Activated naive CD8-positive, alpha-beta T cell treated with anti-CD3 and anti-CD28 coated beads, Interleukin-2, amount 10 ng/mL, durations not matched to agents 7 days and 5 days (primary cell): ENCODE measurements around the gene CNOT1. TPM values are rescaled to one million over a fixed set of nuclear protein-coding genes. Genes with fewer than 3 reads are reported as not detected.
"Not testable (repeated sequence)": the region's sequence is repeated elsewhere in the genome, so short reads cannot be mapped to it uniquely, and the experiment has no call there.

Experiments
- ATAC-seq: fragments of 150-1000 bp; cut with Tn5 transposase; one replicate; pipeline ENCODE4 v1.10.0; 2021; ENCODE audit warnings: low read depth, moderate library complexity
- POLR2A ChIA-PET: fragments of 350-600 bp; sonication (Branson Sonifier 250); formaldehyde crosslinking; loops from one replicate; lab custom pipeline; 2021; ENCODE audit warnings: antibody characterized with exemption; lab: Charles Lee
- DNase-seq: peaks from one replicate; pipeline ENCODE4 v3.0.0; 2021
- H3K27ac Mint-ChIP-seq: one replicate; pipeline ENCODE4 v1.8.0; 2022; ENCODE audit warnings: mild to moderate bottlenecking, mixed read lengths
- H3K27me3 Mint-ChIP-seq: one replicate; pipeline ENCODE4 v1.8.0; 2022; ENCODE audit warnings: mild to moderate bottlenecking, moderate library complexity, mixed read lengths
- H3K36me3 Mint-ChIP-seq: one replicate; pipeline ENCODE4 v1.8.0; 2021; ENCODE audit warnings: mild to moderate bottlenecking, mixed read lengths
- H3K4me1 Mint-ChIP-seq: one replicate; pipeline ENCODE4 v1.8.0; 2021; ENCODE audit warnings: mixed read lengths
- H3K4me3 Mint-ChIP-seq: one replicate; pipeline ENCODE4 v1.8.0; 2022; ENCODE audit warnings: mild to moderate bottlenecking, moderate library complexity, mixed read lengths
- H3K9me3 Mint-ChIP-seq: one replicate; pipeline ENCODE4 v1.8.0; 2021; ENCODE audit warnings: mixed read lengths
- total RNA-seq, 2 experiments: library from RNA; stranded (reverse); gene quantifications; one replicate each; pipeline ENCODE4 v1.2.3, GENCODE V29; 2021

CNOT1 gene
- total RNA-seq, 2 experiments from 2014 or later, result 242 to 249 TPM

DNA sequence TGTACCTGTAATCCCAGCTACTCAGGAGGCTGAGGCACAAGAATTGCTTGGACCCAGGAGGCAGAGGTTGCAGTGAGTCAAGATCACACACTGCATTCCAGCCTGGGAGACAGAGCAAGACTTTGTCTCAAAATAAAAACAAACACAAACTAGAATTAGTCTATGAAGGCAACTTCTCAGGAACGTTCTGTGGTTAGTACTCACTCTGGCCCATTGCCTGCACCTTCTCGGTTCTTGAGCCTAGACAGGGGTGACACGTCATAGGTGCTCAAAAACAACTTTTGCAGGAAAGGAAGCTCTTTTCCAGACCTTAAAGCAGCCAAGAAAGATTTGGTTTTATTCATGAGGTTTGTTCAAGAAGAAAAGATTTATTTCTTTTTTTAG lies 22.3 kb upstream of the CNOT1 start:
- no peaks in the 10 kb centered on the region for H3K27me3 Mint-ChIP-seq
- no peak overlapping the region for H3K27ac Mint-ChIP-seq
- no peak for ATAC-seq
- no peaks in the 10 kb centered on the region for H3K36me3 Mint-ChIP-seq
- H3K9me3 Mint-ChIP-seq, result no peaks in the 10 kb centered on the region
- no peak for DNase-seq
- no peak overlapping the region for H3K4me3 Mint-ChIP-seq
- POLR2A ChIA-PET, result no interaction called here
- H3K4me1 Mint-ChIP-seq, result no peaks in the 10 kb centered on the region

DNA sequence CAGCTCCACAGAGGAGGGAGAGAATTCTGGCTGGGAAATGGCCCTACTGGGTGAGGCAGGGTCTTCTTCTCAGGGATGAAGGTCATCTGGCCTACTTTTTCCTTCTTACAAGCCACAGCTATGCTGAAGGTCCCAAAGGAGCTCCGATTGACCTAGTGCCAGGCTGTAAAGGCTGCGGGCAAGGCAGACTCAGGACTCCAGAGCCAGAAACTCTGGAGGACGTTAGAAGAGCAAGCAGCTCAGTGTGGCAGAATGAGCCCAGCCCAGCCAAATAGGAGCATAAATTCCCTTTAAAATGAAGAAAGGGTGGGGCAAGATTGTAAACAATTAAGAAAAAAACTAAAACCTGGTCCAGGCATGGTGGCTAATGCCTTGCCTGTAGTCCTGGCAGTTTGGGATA lies 20.1 kb upstream of the CNOT1 start:
- no peaks in the 10 kb centered on the region for H3K9me3 Mint-ChIP-seq
- H3K27ac Mint-ChIP-seq, result no peak overlapping the region
- DNase-seq, result no peak
- POLR2A ChIA-PET, result no interaction called here
- no peak overlapping the region for H3K4me3 Mint-ChIP-seq
- H3K36me3 Mint-ChIP-seq, result no peaks in the 10 kb centered on the region
- H3K4me1 Mint-ChIP-seq, result no peaks in the 10 kb centered on the region
- no peak for ATAC-seq
- H3K27me3 Mint-ChIP-seq, result no peaks in the 10 kb centered on the region

DNA sequence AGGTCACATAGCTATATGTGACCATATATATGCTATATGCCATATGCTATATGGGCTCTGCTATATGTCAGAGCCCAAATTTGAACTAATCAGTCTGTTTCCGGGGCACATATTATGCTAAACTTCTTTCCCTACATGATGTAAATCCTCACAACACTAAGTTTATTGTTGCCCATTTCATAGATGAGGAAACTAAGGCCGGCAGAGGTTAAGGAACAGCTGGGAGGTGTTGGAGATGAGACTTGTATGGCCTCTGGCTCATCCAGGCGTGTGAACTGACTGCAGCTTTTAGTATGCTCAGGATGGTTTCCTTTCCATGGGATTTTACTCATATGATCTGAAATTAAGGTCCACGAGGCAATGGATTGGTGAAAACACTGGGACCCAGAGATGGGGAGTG lies 17.5 kb upstream of the CNOT1 start:
- no peak for DNase-seq
- no peak for ATAC-seq
- no peak overlapping the region for H3K27ac Mint-ChIP-seq
- no peaks in the 10 kb centered on the region for H3K27me3 Mint-ChIP-seq
- H3K4me3 Mint-ChIP-seq, result no peak overlapping the region
- no peaks in the 10 kb centered on the region for H3K9me3 Mint-ChIP-seq
- H3K36me3 Mint-ChIP-seq, result no peaks in the 10 kb centered on the region
- no peaks in the 10 kb centered on the region for H3K4me1 Mint-ChIP-seq
- POLR2A ChIA-PET, result interaction anchor here (1.2 kb wide), 1 partner anchor 19 kb away, joined by 3 read pairs; no protein-coding TSS in a partner anchor

DNA sequence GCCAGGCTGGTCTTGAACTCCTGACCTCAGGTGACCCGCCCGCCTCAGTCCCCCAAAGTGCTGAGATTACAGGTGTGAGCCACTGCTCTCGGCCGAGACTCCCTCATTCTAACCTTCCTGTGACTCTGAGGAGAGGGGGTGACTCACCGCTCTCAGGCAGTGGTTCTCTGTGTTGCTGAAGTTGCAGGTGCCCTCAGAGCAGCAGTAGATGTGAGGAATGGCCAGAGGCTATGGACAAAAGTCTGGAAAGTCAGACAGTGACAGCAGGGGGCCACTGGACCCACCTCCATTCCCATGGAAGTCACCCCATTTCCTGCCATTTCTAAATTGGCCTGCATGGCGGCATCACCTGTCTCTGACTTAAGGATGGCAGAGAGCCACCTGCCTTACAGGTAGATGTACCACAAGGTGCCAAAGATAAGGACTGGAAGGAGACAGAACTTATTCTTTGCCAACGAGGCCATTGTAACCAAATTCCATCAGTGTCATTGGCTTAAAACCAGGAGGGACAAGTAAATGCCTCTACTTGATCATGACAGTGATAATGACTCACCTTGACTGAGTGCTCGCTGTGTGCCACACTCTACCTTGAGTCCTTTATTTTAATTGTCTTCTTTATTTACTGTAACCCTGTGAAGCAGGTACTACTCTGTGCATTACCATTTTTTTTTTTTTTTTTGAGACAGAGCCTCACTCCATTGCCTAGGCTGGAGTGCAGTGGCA lies 15.3 kb upstream of the CNOT1 start:
- POLR2A ChIA-PET, result no interaction called here
- DNase-seq (no peak), ATAC-seq (no peak)
- H3K4me1 Mint-ChIP-seq, result no peaks in the 10 kb centered on the region
- no peaks in the 10 kb centered on the region for H3K36me3 Mint-ChIP-seq
- no peak overlapping the region for H3K4me3 Mint-ChIP-seq
- peaks cover under 1% of the 10 kb centered on the region for H3K27me3 Mint-ChIP-seq
- H3K27ac Mint-ChIP-seq, result no peak overlapping the region
- no peaks in the 10 kb centered on the region for H3K9me3 Mint-ChIP-seq

DNA sequence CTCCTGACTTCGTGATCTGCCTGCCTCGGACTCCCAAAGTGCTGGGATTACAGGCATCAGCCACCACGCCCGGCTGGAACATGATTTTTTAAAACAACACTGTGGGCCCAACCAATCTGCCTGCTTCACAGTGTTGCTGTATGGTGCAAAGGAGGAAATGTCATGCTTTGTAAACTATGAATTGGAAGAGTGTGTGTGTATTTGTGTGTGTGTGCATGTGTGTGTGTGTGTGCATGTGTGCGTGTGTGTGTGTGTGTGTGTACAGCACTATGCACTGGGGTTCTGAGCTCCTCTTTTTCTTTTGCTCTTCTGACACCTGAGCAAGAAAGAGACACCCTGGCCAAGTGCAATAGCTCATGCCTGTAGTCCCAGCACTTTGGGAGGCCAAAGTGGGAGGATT lies 14.5 kb upstream of the CNOT1 start:
- H3K27me3 Mint-ChIP-seq, result peaks cover 5% of the 10 kb centered on the region
- POLR2A ChIA-PET, result no interaction called here
- no peak overlapping the region for H3K27ac Mint-ChIP-seq
- ATAC-seq (no peak), DNase-seq (no peak)
- no peak overlapping the region for H3K4me3 Mint-ChIP-seq
- no peaks in the 10 kb centered on the region for H3K4me1 Mint-ChIP-seq
- no peaks in the 10 kb centered on the region for H3K9me3 Mint-ChIP-seq
- H3K36me3 Mint-ChIP-seq, result no peaks in the 10 kb centered on the region

DNA sequence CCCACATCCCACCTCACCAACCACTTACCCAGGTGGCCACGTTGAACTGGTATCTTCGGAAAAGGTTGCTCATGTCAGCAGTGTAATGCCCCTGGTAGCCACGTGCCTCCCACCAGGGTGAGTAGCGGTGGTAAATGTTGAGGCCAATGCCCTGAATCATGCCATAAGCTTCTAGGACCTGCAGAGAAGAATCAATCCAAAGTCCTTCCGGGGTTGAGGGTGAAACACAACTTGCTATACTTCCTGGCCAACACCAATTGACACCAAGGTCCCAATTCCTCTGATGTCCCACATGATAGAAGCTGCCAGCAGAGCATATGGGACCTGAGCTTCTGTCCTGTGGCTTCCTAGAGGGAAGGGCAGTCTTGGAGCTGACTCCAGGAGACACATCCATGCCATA lies 11.3 kb upstream of the CNOT1 start:
- no peak overlapping the region for H3K4me3 Mint-ChIP-seq
- H3K9me3 Mint-ChIP-seq, result no peaks in the 10 kb centered on the region
- H3K27ac Mint-ChIP-seq, result no peak overlapping the region
- POLR2A ChIA-PET, result interaction anchor here (0.6 kb wide), 1 partner anchor 126 kb away, joined by 3 read pairs; no protein-coding TSS in a partner anchor
- no peaks in the 10 kb centered on the region for H3K36me3 Mint-ChIP-seq
- no peak for ATAC-seq
- DNase-seq, result no peak
- no peaks in the 10 kb centered on the region for H3K4me1 Mint-ChIP-seq
- peaks cover 10% of the 10 kb centered on the region for H3K27me3 Mint-ChIP-seq

DNA sequence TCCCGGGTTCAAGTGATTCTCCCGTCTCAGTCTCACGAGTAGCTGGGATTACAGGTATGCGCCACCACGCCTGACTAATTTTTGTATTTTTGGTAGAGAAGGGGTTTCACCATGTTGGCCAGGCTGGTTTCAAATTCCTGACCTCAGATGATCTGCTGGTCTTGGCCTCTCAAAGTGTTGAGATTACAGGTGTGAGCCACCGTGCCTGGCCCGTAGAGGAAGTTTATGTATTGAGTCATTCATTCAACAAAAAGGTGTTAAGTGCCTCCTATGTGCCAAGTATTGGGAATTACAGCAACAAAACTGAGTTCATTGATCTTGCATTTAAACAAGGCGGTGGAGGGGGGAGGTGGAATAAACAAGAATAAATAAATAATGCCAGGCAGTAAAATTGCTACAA lies 10.2 kb upstream of the CNOT1 start:
- ATAC-seq, result no peak
- Mint-ChIP-seq H3K4me3 (no peak overlapping the region), H3K9me3 (no peaks in the 10 kb centered on the region), H3K36me3 (no peaks in the 10 kb centered on the region), H3K27ac (no peak overlapping the region), H3K4me1 (no peaks in the 10 kb centered on the region), H3K27me3 (peaks cover 10% of the 10 kb centered on the region)
- POLR2A ChIA-PET, result no interaction called here
- no peak for DNase-seq

DNA sequence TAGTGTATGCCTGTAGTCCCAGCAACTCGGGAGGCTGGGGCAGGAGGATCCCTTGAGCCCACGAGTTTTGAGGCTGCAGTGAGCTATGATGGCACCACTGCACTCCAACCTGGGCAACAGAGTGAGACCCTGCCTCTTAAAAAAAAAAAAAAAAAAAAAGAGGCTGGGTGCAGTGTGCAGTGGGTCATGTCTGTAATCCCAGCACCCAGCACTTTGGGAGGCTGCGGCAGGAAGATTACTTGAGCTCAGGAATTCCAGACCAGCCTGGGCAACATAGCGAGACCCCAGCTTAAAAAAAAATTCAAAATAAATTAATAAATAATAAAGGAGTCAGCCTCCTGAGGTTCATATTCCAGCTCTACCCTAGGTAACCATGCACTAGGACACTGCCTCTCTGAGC lies 9.6 kb upstream of the CNOT1 start:
- H3K27me3 Mint-ChIP-seq, result peaks cover 10% of the 10 kb centered on the region
- H3K36me3 Mint-ChIP-seq, result no peaks in the 10 kb centered on the region
- H3K9me3 Mint-ChIP-seq, result no peaks in the 10 kb centered on the region
- DNase-seq (no peak), ATAC-seq (no peak)
- no peaks in the 10 kb centered on the region for H3K4me1 Mint-ChIP-seq
- POLR2A ChIA-PET, result no interaction called here
- no peak overlapping the region for H3K4me3 Mint-ChIP-seq
- H3K27ac Mint-ChIP-seq, result no peak overlapping the region

DNA sequence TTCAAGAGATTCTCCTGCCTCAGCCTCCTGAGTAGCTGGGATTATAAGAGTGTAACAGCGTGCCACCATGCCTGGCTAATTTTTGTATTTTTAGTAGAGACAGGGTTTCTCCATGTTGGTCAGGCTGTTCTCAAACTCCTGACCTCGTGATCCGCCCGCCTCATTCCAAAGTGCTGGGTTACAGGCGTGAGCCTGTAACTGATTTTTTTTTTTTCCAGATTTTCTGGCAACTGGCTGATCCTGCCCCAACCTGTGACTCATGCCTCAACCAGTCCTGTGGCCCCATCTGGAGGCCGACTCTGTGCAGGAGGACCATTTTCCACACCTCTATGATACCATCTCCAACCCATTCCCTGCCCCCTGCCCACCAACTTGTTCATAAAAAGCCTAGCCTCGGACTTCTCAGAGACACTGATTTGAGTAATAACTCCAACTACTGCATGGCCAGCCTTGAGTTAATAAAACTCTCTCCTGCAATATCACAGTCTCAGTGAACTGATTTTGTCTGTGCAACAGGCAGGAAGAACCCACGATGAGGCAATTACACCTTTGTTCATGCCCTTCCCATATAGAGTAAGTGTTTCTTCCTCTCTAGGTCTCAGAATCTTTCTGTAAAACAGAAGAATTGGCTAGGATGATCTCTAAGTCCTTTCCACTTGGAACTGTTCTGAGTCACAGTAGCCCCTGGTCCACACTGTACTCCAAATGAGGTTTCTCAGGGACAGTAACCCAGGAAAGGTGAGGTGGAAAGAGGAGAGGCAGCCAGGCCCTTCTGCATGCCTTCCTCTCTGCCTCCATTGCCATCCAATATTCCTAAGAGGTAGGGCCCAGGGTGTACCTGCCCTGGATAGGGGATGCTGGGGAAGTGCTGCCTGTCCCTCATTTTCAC lies 8.8 kb upstream of the CNOT1 start:
- Mint-ChIP-seq H3K9me3 (no peaks in the 10 kb centered on the region), H3K4me1 (no peaks in the 10 kb centered on the region), H3K27ac (no peak overlapping the region), H3K4me3 (no peak overlapping the region), H3K36me3 (no peaks in the 10 kb centered on the region), H3K27me3 (peaks cover 10% of the 10 kb centered on the region)
- no peak for DNase-seq
- no peak for ATAC-seq
- POLR2A ChIA-PET, result no interaction called here

DNA sequence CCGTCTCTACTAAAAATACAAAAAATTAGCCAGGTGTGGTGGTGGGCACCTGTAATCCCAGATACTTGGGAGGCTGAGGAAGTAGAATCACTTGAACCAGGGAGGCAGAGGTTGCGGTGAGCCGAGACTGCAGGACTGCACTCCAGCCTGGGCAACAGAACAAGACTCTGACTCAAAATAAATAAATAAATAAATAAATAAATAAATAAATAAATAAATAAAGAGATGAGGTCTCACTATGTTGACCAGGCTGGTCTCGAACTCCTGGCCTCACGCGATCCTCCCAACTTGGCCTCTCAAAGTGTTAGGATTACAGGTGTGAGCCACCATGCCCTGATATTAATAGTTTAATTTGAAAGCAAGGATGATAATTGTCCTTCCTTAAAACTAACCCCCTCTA lies 7.4 kb upstream of the CNOT1 start:
- H3K9me3 Mint-ChIP-seq, H3K4me1 Mint-ChIP-seq, H3K36me3 Mint-ChIP-seq, DNase-seq, H3K4me3 Mint-ChIP-seq, ATAC-seq, POLR2A ChIA-PET, H3K27ac Mint-ChIP-seq: not testable (repeated sequence)
- peaks cover 10% of the 10 kb centered on the region for H3K27me3 Mint-ChIP-seq

DNA sequence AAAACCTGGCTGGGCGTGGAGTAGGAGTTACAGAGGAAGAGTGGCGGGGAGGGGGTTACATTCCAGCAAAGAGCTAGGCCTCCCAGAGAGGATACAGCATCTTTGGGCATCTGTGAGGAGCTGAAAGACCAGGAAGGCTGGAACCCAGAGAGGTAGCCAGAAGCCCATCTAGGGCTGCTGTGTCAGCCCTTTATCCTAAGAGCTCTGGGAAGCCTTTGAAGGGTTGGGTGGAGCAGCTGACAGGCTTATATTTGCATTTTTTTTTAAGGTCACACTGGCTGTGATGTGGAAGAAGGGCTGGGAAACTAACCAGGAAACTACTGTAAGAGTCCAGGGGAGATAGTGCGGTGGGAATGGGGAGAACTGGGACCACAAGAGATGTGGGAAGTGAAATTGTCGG lies 6.8 kb upstream of the CNOT1 start:
- no peak overlapping the region for H3K27ac Mint-ChIP-seq
- no peak for ATAC-seq
- peaks cover 2% of the 10 kb centered on the region for H3K4me1 Mint-ChIP-seq
- no peaks in the 10 kb centered on the region for H3K36me3 Mint-ChIP-seq
- POLR2A ChIA-PET, result no interaction called here
- H3K4me3 Mint-ChIP-seq, result no peak overlapping the region
- no peaks in the 10 kb centered on the region for H3K9me3 Mint-ChIP-seq
- DNase-seq, result no peak
- H3K27me3 Mint-ChIP-seq, result peaks cover 10% of the 10 kb centered on the region

DNA sequence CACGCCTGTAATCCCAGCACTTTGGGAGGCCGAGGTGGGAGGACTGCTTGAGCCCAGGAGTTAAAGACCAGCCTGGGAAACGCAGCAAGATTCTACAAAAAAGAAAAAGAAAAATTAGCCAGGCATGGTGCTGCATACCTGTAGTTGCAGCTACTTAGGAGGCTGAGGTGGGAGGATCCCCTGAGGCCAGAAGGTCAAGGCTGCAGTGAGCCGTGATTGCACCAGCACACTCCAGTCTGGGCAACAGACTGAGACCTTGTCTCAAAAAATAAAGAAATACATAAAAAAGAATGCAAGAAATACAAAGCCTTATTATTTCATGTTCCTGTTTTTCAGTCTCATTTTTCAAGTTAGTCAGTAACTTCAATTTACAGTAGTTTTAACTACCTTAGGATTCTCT lies 5.9 kb upstream of the CNOT1 start:
- Mint-ChIP-seq H3K36me3 (no peaks in the 10 kb centered on the region), H3K4me3 (no peak overlapping the region), H3K9me3 (no peaks in the 10 kb centered on the region), H3K27me3 (peaks cover 10% of the 10 kb centered on the region), H3K4me1 (peaks cover 6% of the 10 kb centered on the region), H3K27ac (no peak overlapping the region)
- DNase-seq (no peak), ATAC-seq (no peak)
- POLR2A ChIA-PET, result no interaction called here

DNA sequence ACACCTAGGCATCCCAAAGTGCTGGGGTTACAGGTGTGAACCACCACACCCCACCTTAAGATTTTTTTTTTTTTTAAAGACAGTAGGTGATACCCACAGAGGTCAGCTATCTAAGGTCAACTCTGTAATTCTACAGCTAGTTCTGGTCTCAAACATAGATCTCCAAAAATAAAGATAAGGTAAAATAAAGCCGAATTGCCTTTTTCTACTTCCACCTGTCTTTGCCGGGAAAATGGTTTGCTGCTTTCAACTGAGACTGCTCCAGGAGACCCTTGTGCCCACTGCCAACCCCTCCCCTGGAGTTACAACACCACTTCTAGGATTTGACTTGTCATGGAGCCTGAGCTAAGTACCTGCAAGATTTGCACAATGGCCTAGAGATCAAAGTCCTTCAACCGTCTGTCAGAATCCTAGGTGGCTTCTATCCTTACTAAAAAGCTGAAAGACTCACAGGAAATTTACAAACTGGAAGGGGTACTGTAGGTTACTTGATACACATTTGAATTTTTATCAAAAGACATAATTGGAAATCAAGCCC lies 4.7 kb upstream of the CNOT1 start:
- Mint-ChIP-seq H3K9me3 (no peaks in the 10 kb centered on the region), H3K4me3 (no peak overlapping the region), H3K27me3 (peaks cover 5% of the 10 kb centered on the region), H3K36me3 (peaks cover 4% of the 10 kb centered on the region), H3K27ac (no peak overlapping the region), H3K4me1 (peaks cover 10% of the 10 kb centered on the region)
- DNase-seq, result no peak
- ATAC-seq, result no peak
- POLR2A ChIA-PET, result no interaction called here
